Epithelial cell of proximal tubule (primary cell): Measurements from ENCODE around the gene ELK4. TPM values are rescaled to one million over a fixed set of nuclear protein-coding genes. Genes with fewer than 3 reads are reported as not detected.

Experiments
- DNase-seq: peaks from one replicate; pipeline ENCODE4 v3.0.0-alpha.2; 2011; ENCODE audit warnings: low read depth
- H3K4me3 ChIP-seq: 2 replicates; pipeline ENCODE4 v1.5.1; 2011; ENCODE audit warnings: low read depth, mild to moderate bottlenecking, low read length
- total RNA-seq: library from RNA; depleted of rRNA; stranded (reverse); fragments of >200 nt; gene quantifications from 2 replicates; pipeline ENCODE4 v1.2.3, GENCODE V29; 2015
- TF ChIP-seq, protein P1 (sequence below): conservative IDR thresholded peaks from 2 replicates; pipeline ENCODE4 v1.5.1; 2012; ENCODE audit warnings: low read depth, mild to moderate bottlenecking, low read length

The ELK4 gene
- total RNA-seq, 1 donor from 2014 or later = 12.8 TPM

GRCh38 chr1:205669341-205670149 is 37.7 kb upstream of the ELK4 start:
- TF ChIP-seq, protein P1, sequence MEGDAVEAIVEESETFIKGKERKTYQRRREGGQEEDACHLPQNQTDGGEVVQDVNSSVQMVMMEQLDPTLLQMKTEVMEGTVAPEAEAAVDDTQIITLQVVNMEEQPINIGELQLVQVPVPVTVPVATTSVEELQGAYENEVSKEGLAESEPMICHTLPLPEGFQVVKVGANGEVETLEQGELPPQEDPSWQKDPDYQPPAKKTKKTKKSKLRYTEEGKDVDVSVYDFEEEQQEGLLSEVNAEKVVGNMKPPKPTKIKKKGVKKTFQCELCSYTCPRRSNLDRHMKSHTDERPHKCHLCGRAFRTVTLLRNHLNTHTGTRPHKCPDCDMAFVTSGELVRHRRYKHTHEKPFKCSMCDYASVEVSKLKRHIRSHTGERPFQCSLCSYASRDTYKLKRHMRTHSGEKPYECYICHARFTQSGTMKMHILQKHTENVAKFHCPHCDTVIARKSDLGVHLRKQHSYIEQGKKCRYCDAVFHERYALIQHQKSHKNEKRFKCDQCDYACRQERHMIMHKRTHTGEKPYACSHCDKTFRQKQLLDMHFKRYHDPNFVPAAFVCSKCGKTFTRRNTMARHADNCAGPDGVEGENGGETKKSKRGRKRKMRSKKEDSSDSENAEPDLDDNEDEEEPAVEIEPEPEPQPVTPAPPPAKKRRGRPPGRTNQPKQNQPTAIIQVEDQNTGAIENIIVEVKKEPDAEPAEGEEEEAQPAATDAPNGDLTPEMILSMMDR = no peak
- no peak overlapping the region for H3K4me3 ChIP-seq
- no peak for DNase-seq

DNA sequence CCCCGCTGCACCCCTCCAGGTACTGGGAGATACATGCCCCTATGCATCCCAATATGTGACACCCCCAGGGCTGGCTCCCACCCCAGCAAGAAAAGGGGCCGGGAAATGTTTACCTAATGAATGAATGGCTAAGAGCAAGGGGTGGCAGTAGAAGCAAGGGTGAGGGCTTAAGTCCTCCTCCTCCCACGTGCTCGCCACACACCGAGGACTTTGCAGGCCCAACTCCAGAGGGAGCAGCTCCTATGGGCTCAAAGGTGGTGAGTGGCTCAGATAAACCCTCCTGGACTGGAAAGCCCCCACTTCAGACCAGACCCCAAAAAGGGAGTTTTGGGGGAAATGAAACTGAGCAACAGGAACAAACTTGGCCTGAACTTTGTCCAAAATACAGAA is 37.1 kb upstream of the ELK4 start:
- no peak overlapping the region for H3K4me3 ChIP-seq
- no peak for DNase-seq
- TF ChIP-seq, protein P1 = no peak

- DNase-seq = no peak
- no peak overlapping the region for H3K4me3 ChIP-seq
- TF ChIP-seq, protein P1 = no peak
Measured at GRCh38 chr1:205667909-205668643, 36.3 kb upstream of the ELK4 start.

DNA sequence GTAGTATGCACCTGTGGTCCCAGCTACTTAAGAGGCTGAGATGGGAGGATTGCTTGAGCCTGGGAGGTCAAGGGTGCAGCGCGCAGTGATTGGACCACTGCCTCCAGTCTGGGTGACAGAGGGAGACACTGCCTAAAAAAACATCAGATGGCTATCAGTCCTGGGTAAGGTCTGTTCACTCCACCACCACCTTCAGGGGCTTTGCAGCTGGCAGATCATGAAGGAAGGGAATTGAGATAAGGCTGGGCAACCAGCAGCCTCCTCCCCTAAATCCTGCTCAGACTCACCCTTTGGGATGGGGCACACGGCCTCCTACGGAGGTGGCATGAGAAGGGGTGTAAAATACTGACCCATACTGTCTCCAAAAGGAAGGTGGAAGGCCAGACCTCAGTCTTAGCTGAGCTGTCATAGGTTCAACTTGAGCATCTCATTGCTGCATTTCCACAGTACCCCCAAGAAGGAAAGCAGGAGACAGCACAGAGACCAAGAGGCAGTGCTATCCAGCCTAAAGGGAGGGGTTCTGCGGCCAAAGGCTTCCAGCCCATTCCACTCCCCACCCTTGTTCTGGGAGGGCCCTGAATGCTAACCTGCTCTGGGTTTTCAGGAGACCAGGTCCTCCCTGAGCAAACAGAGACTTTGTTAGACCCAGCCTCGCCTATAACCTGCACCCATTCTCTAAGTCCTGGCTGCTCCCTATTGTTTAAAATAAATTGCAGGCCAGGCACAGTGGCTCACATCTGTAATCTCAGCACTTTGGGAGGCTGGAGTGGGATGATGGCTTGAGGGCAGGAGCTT is 34.8 kb upstream of the ELK4 start:
- no peak overlapping the region for H3K4me3 ChIP-seq
- TF ChIP-seq, protein P1 = no peak
- DNase-seq = no peak

GRCh38 chr1:205665201-205666045 is 33.6 kb upstream of the ELK4 start:
- TF ChIP-seq, protein P1 = no peak
- no peak for DNase-seq
- no peak overlapping the region for H3K4me3 ChIP-seq

- TF ChIP-seq, protein P1 = no peak
- DNase-seq = no peak
- H3K4me3 ChIP-seq = no peak overlapping the region
Measured at GRCh38 chr1:205664399-205665017, 32.7 kb upstream of the ELK4 start.
